Mesenchymal stem cell (in vitro differentiated cells and primary cell): Measurements from ENCODE around the gene KYAT1.
A peak's percentile ranks its signal among the peaks of the same experiment; 100 is the strongest.

Experiments
- DNase-seq: peaks from one replicate; pipeline ENCODE4 v3.0.0-alpha.2; 2013
- H2AFZ ChIP-seq: one replicate; pipeline ENCODE4 v1.6.1; 2013; ENCODE audit warnings: low read depth, mild to moderate bottlenecking, control low read depth, inconsistent platforms, low read length, moderate library complexity
- H2AK5ac ChIP-seq: 2 replicates; pipeline ENCODE4 v1.6.1; 2013; ENCODE audit warnings: low read length, moderate library complexity, mild to moderate bottlenecking, inconsistent platforms; ENCODE audit not compliant: severe bottlenecking
- H2BK120ac ChIP-seq: one replicate; pipeline ENCODE4 v1.6.1; 2013; ENCODE audit warnings: low read depth, mild to moderate bottlenecking, inconsistent platforms, low read length, moderate library complexity
- H2BK12ac ChIP-seq, 2 experiments: one replicate each; pipeline ENCODE4 v1.6.1; 2013; ENCODE audit warnings: inconsistent platforms in 2 of 2, low read length in 2 of 2, mild to moderate bottlenecking in 2 of 2, moderate library complexity in 2 of 2, control low read depth in 1 of 2
- H2BK15ac ChIP-seq: one replicate; pipeline ENCODE4 v1.6.1; 2013; ENCODE audit warnings: mild to moderate bottlenecking, low read depth, inconsistent platforms; ENCODE audit not compliant: poor library complexity, severe bottlenecking
- H2BK5ac ChIP-seq: 2 replicates; pipeline ENCODE4 v1.6.1; 2013; ENCODE audit warnings: low read depth, mild to moderate bottlenecking, low read length, control low read depth, inconsistent platforms; ENCODE audit not compliant: poor library complexity, severe bottlenecking
- H3K14ac ChIP-seq, 2 experiments: one replicate each; pipeline ENCODE4 v1.6.1; 2013; ENCODE audit warnings: inconsistent platforms in 2 of 2, low read length in 2 of 2, control low read depth in 1 of 2, mild to moderate bottlenecking in 1 of 2, moderate library complexity in 1 of 2
- H3K18ac ChIP-seq, 2 experiments: one replicate each; pipeline ENCODE4 v1.6.1; 2013; ENCODE audit warnings: inconsistent platforms in 2 of 2, low read length in 2 of 2, control low read depth in 1 of 2, low read depth in 1 of 2, mild to moderate bottlenecking in 1 of 2
- H3K23ac ChIP-seq, 2 experiments: one replicate each; pipeline ENCODE4 v1.6.1; 2013; ENCODE audit warnings: inconsistent platforms in 2 of 2, low read length in 2 of 2, mild to moderate bottlenecking in 2 of 2, moderate library complexity in 2 of 2, control low read depth in 1 of 2
- H3K27ac ChIP-seq: 2 replicates; pipeline ENCODE4 v1.5.1; 2013; ENCODE audit warnings: mild to moderate bottlenecking, moderate library complexity, low read length, control low read depth, inconsistent platforms; ENCODE audit not compliant: poor library complexity, severe bottlenecking
- H3K27me3 ChIP-seq, 2 experiments: 2 replicates each; pipeline versions ENCODE4 v1.6.1 to v1.7.0; 2013; ENCODE audit warnings: low read length in 2 of 2, mild to moderate bottlenecking in 2 of 2, moderate library complexity in 2 of 2, control low read depth in 1 of 2, inconsistent platforms in 1 of 2; ENCODE audit not compliant: control insufficient read depth in 1 of 2, insufficient read depth in 1 of 2
- H3K36me3 ChIP-seq, 2 experiments: 2 replicates each; pipeline versions ENCODE4 v1.6.1 to v1.7.0; 2013; ENCODE audit warnings: low read length in 2 of 2, control low read depth in 1 of 2, inconsistent platforms in 1 of 2, low read depth in 1 of 2, mild to moderate bottlenecking in 1 of 2; ENCODE audit not compliant: insufficient read depth in 2 of 2, control insufficient read depth in 1 of 2
- H3K4ac ChIP-seq, 2 experiments: one replicate each; pipeline ENCODE4 v1.6.1; 2013; ENCODE audit warnings: inconsistent platforms in 2 of 2, low read length in 2 of 2, mild to moderate bottlenecking in 2 of 2, moderate library complexity in 2 of 2, control low read depth in 1 of 2, low read depth in 1 of 2
- H3K4me1 ChIP-seq: 2 replicates; pipeline ENCODE4 v1.6.1; 2013; ENCODE audit warnings: low read depth, low read length, control low read depth; ENCODE audit not compliant: control insufficient read depth, insufficient read depth
- H3K4me2 ChIP-seq: 2 replicates; pipeline ENCODE4 v1.6.1; 2013; ENCODE audit warnings: low read length, mild to moderate bottlenecking, inconsistent platforms; ENCODE audit not compliant: poor library complexity, severe bottlenecking
- H3K4me3 ChIP-seq, 2 experiments: 2 replicates each; pipeline versions ENCODE4 v1.5.1 to v1.7.0; 2013; ENCODE audit warnings: low read length in 2 of 2, mild to moderate bottlenecking in 2 of 2, control low read depth in 1 of 2, low read depth in 1 of 2; ENCODE audit not compliant: insufficient read depth in 1 of 2
- H3K79me1 ChIP-seq: replicated peaks from 2 replicates; pipeline ENCODE4 v1.6.1; 2013; ENCODE audit warnings: mild to moderate bottlenecking, control low read depth, low read length, inconsistent platforms; ENCODE audit not compliant: poor library complexity, severe bottlenecking
- H3K9ac ChIP-seq: 2 replicates; pipeline ENCODE4 v1.7.0; 2013; ENCODE audit warnings: mild to moderate bottlenecking, low read length, moderate library complexity
- H3K9me3 ChIP-seq: 2 replicates; pipeline ENCODE4 v1.7.0; 2013; ENCODE audit warnings: mild to moderate bottlenecking, low read length; ENCODE audit not compliant: control insufficient read depth
- H4K8ac ChIP-seq: one replicate; pipeline ENCODE4 v1.6.1; 2013; ENCODE audit warnings: inconsistent platforms, mild to moderate bottlenecking, low read length, moderate library complexity
- H4K91ac ChIP-seq: one replicate; pipeline ENCODE4 v1.6.1; 2013; ENCODE audit warnings: mild to moderate bottlenecking, low read length, inconsistent platforms
- WGBS: methylation state at CpG from one replicate; pipeline ENCODE4 v1.1.7; 2013; ENCODE audit warnings: mixed read lengths; 5-methylcytosine and 5-hydroxymethylcytosine counted together

The KYAT1 gene

GRCh38 chr9:128825923-128826700, 55.6 kb downstream of the KYAT1 start:
- H2BK12ac ChIP-seq = no peak overlapping the region
- no peak overlapping the region for H4K91ac ChIP-seq
- H3K23ac ChIP-seq = no peak overlapping the region
- no peak overlapping the region for H3K27ac ChIP-seq
- H2AK5ac ChIP-seq = no peak overlapping the region
- no peak overlapping the region for H4K8ac ChIP-seq
- no peaks in the 10 kb centered on the region for H3K27me3 ChIP-seq
- no peak overlapping the region for H3K4me2 ChIP-seq
- no peak for DNase-seq
- no peak overlapping the region for H2BK5ac ChIP-seq
- peaks cover 64 to 65% of the 10 kb centered on the region in 2 experiments for H3K36me3 ChIP-seq
- H3K4me1 ChIP-seq = peaks cover 10% of the 10 kb centered on the region
- peaks cover 28% of the 10 kb centered on the region for H3K79me1 ChIP-seq
- no peak overlapping the region for H2BK15ac ChIP-seq
- no peak overlapping the region for H3K18ac ChIP-seq
- WGBS = 97% methylated on average over 22 of the region's 22 CpGs
- H2AFZ ChIP-seq = no peak overlapping the region
- H3K14ac ChIP-seq = no peak overlapping the region
- H2BK120ac ChIP-seq = no peak overlapping the region
- H3K9ac ChIP-seq = no peak overlapping the region
- no peak overlapping the region for H3K4ac ChIP-seq
- H3K4me3 ChIP-seq = no peak overlapping the region
- no peaks in the 10 kb centered on the region for H3K9me3 ChIP-seq

- Histone ChIP-seq H4K8ac (no peak overlapping the region), H3K4me1 (peaks cover 12% of the 10 kb centered on the region), H3K23ac (no peak overlapping the region), H3K4ac (no peak overlapping the region), H2BK15ac (no peak overlapping the region), H3K9me3 (no peaks in the 10 kb centered on the region), H2BK5ac (no peak overlapping the region), H3K4me2 (no peak overlapping the region), H2BK12ac (no peak overlapping the region), H2BK120ac (no peak overlapping the region), H3K18ac (no peak overlapping the region), H4K91ac (no peak overlapping the region), H3K4me3 (no peak overlapping the region), H2AFZ (no peak overlapping the region), H3K14ac (no peak overlapping the region), H3K36me3 (peaks cover 65 to 69% of the 10 kb centered on the region in 2 experiments), H3K9ac (no peak overlapping the region), H2AK5ac (no peak overlapping the region), H3K27me3 (no peaks in the 10 kb centered on the region), H3K27ac (no peak overlapping the region), H3K79me1 (peaks cover 28% of the 10 kb centered on the region)
- no peak for DNase-seq
- 93% methylated on average over 7 of the region's 7 CpGs for WGBS
These were observed 56.8 kb downstream of the KYAT1 start for GRCh38 chr9:128824911-128825310.

- Histone ChIP-seq H2BK15ac (no peak overlapping the region), H2AK5ac (no peak overlapping the region), H4K8ac (no peak overlapping the region), H2BK5ac (no peak overlapping the region), H3K27ac (no peak overlapping the region), H3K36me3 (peaks cover 65 to 71% of the 10 kb centered on the region in 2 experiments), H3K9ac (no peak overlapping the region), H3K27me3 (no peaks in the 10 kb centered on the region), H3K18ac (no peak overlapping the region), H3K14ac (no peak overlapping the region), H2BK120ac (no peak overlapping the region), H3K4me2 (no peak overlapping the region), H3K4me1 (peaks cover 16% of the 10 kb centered on the region), H3K79me1 (peaks cover 24% of the 10 kb centered on the region), H3K9me3 (no peaks in the 10 kb centered on the region), H4K91ac (no peak overlapping the region), H2BK12ac (no peak overlapping the region), H3K4me3 (no peak overlapping the region), H3K4ac (no peak overlapping the region), H3K23ac (no peak overlapping the region), H2AFZ (no peak overlapping the region)
- WGBS = 98% methylated on average over 11 of the region's 12 CpGs
- DNase-seq = no peak
These were observed 57.8 kb downstream of the KYAT1 start for GRCh38 chr9:128823903-128824406.

GRCh38 chr9:128823362-128823902, 58.3 kb downstream of the KYAT1 start:
- 96% methylated on average over 19 of the region's 19 CpGs for WGBS
- Histone ChIP-seq H3K9me3 (no peaks in the 10 kb centered on the region), H3K4me2 (no peak overlapping the region), H3K18ac (no peak overlapping the region), H4K8ac (no peak overlapping the region), H3K36me3 (peaks cover 65 to 71% of the 10 kb centered on the region in 2 experiments), H3K14ac (no peak overlapping the region), H2BK15ac (no peak overlapping the region), H3K27me3 (no peaks in the 10 kb centered on the region), H4K91ac (no peak overlapping the region), H3K27ac (no peak overlapping the region), H3K23ac (no peak overlapping the region), H3K79me1 (peaks cover 21% of the 10 kb centered on the region), H2BK5ac (no peak overlapping the region), H3K9ac (no peak overlapping the region), H2AK5ac (no peak overlapping the region), H3K4ac (no peak overlapping the region), H2BK12ac (no peak overlapping the region), H3K4me3 (peak overlapping the region in 1 of 2 experiments; percentile 18), H2BK120ac (no peak overlapping the region), H3K4me1 (peaks cover 15% of the 10 kb centered on the region), H2AFZ (no peak overlapping the region)
- no peak for DNase-seq
